Mucosa of gallbladder (tissue), 1 donor: Measurements from ENCODE around the gene PPP1R37. TPM values are rescaled to one million over a fixed set of nuclear protein-coding genes. Genes with fewer than 3 reads are reported as not detected.
A peak's percentile ranks its signal among the peaks of the same experiment; 100 is the strongest.
"Not testable (repeated sequence)": the region's sequence is repeated elsewhere in the genome, so short reads cannot be mapped to it uniquely, and the experiment has no call there.

Experiments used
- DNase-seq: peaks from one replicate; pipeline ENCODE4 v3.0.0-alpha.2; 2020; ENCODE audit warnings: low spot score
- total RNA-seq: library from RNA; stranded (reverse); gene quantifications from one replicate; pipeline ENCODE4 v1.2.1, GENCODE V29; 2021
- donor health status: DM: no; HTN: no; CAD: no.

PPP1R37 gene
- total RNA-seq, 1 donor from 2014 or later: 83.4 TPM

DNA sequence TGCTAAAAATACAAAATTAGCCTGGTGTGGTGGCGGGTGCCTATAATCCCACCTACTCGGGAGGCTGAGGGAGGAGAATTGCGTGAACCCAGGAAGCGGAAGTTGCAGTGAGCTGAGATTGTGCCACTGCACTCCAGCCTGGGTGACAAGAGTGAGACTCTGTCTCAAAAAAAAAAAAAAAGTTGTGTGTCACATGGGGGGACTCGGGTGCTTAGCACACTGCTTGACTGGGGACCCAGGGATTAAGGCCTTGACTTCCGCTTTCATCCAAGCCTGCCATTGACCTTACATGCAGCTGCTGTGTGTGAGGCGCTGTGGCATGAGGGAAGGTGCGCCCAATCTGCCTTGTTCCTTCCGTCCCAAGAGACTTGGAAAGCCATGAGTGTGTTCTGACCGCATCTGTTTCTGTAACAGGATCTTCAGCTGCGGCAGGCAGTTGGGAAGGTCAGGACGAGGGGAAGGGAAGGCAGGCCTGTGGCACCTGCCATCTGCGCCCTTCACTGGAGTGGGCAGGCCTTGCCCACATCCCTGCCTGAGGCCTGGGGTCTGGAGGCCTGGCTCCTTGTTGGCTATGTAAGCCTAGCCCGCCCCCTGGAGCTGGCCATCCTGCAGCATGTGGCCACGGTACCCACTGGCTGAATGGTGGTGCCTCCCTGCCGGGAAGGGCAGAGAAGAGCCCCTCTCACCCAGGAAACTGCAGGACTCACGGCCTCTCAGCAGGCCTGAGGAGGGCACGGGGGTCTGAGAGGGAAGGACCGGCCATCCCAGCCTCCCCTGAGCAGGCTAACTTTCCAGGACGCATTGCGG, 23.0 kb downstream of the PPP1R37 start:
- DNase-seq: no peak

DNA sequence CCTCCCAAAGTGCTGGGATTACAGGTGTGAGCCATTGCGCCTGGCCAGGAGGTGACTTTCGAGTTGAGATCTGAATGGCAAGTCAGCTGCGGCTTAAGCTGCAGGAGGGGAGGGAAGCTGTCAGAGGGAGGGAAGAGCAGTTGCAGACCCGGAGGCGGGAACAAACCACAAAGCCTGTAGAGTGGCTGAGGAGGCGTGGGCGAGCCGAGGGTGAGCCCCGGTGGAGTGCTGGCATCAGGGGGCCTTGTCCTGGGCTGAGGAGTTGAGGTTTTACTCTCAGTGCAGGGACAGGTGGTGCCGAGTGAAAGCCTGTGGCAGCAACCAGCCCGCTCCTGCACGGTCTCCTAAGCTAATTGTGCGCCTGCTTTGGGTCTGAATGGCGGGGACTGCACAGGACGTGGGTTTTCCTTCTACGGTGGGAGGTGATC, 24.2 kb downstream of the PPP1R37 start:
- DNase-seq: no peak

DNA sequence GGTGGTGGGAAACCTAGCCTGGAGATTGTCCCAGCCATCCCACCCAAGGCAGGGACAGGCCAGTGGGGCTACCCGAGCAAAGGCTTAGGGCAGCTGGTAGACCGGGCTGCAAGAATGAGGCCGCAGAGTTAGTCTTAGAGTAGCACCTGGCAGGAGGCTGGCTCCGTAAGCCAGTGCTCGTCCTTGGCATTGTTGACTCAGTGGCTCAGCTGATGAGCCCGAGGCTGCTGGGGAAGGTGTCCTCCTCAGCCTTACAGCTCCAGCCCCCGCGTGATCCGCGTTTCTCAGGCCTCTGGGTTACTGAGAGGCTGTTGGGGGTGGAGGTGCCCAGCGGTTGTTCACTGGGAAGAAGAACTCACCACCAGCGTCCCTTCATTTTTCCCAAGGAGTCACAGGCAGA, 24.7 kb downstream of the PPP1R37 start:
- DNase-seq: no peak

DNA sequence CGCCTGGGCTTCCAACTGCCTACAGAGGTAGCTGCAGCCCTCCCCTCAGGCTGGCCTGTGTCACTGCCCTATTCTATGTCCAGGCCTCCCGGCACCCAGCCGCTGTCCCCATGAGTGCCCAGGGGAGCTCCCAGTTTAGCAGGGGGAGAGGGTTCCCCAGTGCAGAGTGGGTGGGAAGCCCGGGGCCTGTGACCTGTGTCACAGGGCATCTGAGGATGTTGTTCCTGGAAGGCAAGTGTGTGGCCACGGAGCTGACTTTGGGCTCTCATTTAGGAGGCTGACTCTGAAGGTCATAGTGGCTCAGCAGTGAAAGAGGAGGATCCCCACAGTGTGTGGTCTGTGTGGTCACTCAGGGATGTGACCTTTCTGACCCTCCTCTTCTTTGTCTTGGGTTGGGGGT, 25.1 kb downstream of the PPP1R37 start:
- DNase-seq: no peak

GRCh38 chr19:45118591-45119355, 25.8 kb downstream of the PPP1R37 start:
- not testable (repeated sequence) for DNase-seq

DNA sequence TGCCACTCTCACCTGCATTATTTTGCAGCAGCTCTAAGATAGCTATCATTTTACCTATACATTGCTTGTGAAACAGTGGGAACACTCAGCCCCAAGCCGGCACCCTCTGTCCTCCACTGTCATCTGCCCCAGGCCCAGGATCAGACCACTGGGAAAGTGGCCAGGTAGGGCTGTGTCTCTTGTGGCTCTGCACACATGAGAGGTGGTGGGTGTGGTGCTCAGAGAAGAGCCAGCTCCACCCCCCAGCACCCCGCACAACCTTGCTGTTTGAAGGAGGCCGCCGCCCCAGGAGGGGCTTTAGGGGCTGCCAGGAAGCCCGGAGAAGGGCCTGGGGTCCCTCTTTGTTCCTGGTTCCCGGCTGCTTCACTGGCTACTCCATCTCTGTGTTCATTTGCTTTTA, 26.6 kb downstream of the PPP1R37 start:
- DNase-seq: no peak

DNA sequence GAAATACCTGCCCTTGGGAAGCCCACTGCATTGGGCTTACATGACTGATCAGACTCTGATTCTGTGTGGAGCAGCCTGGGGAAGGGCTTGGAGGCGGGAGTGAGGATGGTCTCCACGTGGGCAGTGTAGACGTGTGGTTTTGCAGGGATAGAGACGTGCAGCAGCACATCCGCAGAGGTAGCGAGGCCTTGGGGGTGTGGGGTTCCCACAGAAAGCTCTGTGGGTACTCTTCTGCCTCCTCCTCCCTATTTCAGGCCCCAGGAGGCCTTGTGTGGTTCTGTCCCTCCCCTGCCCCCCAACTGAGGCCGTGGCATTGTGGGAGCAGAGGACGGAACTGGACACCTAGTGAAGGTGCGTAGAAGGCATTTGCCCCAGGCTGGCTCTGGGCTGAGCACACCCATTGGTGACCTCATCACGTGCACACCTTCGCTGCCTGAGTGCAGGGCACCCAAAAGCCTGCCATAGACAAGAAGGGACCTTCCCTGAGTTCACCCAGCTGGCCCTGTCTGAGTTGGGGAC, 28.9 kb downstream of the PPP1R37 start:
- no peak for DNase-seq

DNA sequence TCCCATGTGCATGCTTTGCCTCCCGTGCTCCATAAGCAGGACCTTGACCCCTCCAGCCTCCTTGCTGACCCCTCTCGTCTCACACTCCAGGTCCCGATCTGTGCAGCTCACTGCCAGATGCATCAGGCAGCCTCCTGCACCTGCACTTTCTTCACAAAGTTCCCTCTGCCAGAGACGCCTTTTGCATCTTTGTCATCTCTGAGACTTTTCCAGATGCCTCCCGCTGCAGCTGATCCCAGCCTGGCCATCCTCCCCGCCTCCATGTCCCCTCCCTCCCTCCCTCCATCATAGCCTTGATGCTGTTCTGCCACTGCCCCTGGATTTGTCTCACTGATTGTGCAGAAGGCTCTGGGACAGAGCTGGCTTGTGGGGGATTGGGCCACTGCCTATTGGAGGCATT, 29.9 kb downstream of the PPP1R37 start:
- DNase-seq: no peak

- no peak for DNase-seq
Measured at GRCh38 chr19:45123440-45123850, 30.5 kb downstream of the PPP1R37 start.

- no peak for DNase-seq
Measured at GRCh38 chr19:45124021-45124420, 31.0 kb downstream of the PPP1R37 start.

DNA sequence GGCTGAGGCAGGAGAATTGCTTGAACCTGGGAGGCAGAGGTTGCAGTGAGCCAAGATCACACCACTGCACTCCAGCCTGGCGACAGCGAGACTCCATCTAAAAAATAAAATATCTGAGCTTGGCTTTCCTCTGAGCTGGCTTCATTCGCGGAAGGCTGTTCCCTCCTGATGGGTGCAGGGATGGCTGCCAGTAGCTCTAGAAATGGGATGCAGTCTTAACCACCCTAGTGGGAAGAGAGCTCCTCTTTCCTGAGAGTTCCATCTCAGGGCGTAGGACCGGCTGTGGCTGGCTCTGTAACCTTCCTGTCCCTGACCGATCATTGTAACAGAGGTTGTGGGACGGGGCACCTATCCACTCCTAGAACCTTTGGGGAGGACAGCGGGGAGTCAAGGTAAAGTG, 32.4 kb downstream of the PPP1R37 start:
- DNase-seq: no peak

DNA sequence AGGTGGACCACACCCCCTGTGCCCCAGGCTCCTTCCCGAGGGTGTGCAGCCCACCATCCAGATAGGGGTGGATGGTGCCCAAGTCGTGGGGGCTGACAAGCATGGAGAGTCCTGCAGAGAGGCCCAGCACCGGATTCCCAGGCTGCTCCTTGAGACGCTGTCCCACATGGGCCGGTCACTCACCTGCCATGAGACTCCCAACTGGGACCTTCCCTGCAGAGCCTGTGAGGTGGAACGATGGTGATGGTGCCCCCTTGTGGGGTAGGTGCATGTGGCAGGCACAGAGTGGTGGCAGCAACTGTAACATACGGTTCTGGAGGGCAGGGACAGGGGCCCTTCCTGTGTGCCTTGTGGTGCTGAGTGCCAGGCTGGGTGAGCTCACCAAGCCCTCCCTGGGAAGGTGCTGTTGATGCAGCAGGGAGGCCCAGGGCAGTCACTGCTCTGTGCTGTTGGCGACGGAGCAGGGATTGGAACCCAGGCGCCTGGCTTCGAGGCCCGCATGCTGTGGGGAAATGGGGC, 33.1 kb downstream of the PPP1R37 start:
- peak; percentile 82 for DNase-seq

GRCh38 chr19:45126654-45127053, 33.7 kb downstream of the PPP1R37 start:
- peak; percentile 74 for DNase-seq

- DNase-seq: no peak
Measured at GRCh38 chr19:45128146-45128545, 35.2 kb downstream of the PPP1R37 start.

DNA sequence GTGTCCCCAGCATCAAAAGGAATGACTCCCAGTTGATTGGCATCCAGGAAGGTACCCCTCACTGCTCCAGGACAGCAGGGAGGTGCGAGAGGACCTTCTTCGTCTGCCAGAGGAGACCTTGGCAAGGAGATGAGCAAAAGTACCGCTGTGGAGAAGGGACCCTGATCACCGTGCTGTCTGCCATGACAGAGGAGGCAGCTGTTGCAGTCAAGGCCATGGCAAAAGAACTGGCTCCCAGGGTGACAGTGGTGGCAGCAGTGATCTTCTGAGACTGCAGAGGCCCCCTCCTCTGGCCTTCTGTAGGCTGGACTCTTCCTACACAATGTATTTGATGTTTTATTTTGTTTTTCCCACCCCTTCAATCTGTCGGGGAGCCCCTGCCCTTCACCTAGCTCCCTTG, 35.8 kb downstream of the PPP1R37 start:
- DNase-seq: no peak

DNA sequence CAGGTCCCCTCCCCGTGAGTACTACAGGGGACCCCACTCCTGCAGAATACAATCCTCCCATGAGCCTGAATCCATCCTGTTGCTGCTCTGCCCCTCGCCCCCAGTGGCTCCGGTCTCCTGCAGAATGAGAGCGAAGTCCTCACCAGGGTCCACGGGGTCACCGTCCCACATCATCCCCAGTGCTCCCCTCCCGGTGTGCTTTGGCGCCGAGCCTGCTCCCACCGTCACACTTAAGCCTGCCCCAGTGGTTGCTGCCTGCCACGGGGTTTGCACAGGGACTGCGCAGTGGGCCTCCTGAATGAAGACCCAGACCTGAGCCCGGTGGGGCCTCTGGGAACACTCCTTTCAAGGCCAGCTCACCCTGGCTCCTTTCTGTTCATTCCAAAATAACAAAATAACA, 37.3 kb downstream of the PPP1R37 start:
- no peak for DNase-seq

DNA sequence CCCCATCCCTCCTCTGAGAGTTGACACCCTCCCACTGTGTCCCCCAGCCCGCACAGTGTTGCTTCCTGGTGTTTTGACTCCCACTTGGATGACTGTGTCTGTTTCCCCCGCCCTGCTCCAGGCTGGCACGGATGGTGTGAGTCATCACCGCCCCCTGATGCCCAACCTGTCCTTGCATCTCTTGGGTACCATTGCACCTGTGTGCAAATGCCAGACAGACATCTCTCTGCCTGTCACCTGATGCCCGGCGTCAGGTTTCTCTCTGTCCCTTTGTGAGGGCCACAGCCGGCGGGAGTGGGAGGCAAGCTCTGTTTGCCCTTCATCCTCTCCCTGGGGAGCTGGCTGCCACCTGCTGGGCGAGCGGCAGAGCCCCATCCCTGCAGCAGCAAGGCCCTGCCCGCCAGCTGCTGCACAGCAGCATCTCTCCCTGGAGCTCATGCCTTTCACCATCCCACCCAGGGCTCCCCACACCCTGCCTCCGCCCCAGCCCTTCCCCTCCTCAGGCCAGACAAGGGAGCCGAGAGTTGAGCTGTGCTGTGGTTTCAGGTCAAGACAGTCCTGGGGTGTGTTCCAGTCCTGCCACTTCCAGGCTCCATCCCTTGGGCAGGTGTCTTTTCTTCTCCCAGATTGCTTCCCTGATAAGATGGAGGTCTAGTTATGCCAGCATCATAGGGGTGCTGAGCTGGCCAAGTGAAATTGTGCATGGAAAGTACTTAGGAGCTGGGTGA, 38.1 kb downstream of the PPP1R37 start:
- DNase-seq: peak; percentile 24

DNA sequence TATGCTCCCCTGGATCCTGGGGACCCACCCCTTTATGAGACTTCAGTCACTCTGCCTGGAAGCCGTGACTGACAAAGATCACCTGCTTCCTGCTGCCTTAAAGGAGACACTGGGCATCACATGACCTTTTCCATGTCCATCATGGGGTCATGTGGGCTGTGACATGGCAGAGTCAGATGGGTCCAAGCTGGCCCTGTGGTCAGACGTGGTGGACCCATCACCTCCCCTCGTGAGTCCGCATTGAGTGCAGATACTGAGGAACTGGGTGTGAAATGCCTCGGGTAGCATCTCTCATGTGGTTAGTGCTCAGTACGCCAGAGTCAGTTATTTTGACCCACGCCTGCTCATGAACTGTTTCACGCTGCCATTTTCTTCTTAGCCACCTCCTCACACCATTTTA, 40.7 kb downstream of the PPP1R37 start:
- DNase-seq: no peak

- no peak for DNase-seq
Measured at GRCh38 chr19:45135176-45135885, 42.4 kb downstream of the PPP1R37 start.

GRCh38 chr19:45136507-45137178, 43.7 kb downstream of the PPP1R37 start:
- DNase-seq: no peak
